GM12892 (cell line): ENCODE results near the gene TTYH2.

Experiments
- DNase-seq: peaks from one replicate; pipeline ENCODE4 v3.0.0; 2011; ENCODE audit not compliant: insufficient read length
- FAIRE-seq: peaks from 2 replicates; lab custom pipeline; 2011; peaks lifted over from hg19 to GRCh38; lab: Jason Lieb, UNC
- POLR2A ChIP-seq: IDR thresholded peaks from 2 replicates; pipeline ENCODE4 v1.6.1; 2011; ENCODE audit warnings: low read depth, low read length, control low read depth
- POLR2AphosphoS5 ChIP-seq: IDR thresholded peaks from 2 replicates; pipeline ENCODE4 v1.6.1; 2011; ENCODE audit warnings: low read depth, low read length, control low read depth
- TAF1 ChIP-seq: IDR thresholded peaks from 2 replicates; pipeline ENCODE4 v1.6.1; 2011; ENCODE audit warnings: low read depth, mild to moderate bottlenecking, control low read depth, low read length, borderline replicate concordance

The TTYH2 gene

DNA sequence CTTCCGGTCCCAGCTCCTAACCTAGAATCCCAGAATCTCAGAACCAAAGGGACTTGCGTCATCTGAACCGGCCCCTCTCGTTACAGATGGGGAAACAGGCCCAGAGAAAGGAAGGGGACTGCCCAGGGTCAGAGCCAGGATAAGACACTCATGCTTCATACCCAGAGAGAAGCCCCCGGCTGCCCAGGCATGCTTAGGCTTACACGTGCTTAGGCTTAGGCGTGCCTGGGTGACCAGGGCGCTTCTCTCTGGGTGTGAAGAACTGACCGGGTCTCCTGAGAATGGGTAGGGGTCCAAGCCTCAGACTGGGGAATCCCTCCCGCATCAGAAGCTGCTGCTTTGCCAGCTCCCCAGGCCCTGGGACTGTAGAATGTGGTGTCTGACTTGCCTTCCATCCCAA is 30.8 kb downstream of the TTYH2 start:
- FAIRE-seq (no peak), DNase-seq (no peak)
- TF ChIP-seq POLR2A = no peak
- TF ChIP-seq TAF1 = no peak
- TF ChIP-seq POLR2AphosphoS5 = no peak

DNA sequence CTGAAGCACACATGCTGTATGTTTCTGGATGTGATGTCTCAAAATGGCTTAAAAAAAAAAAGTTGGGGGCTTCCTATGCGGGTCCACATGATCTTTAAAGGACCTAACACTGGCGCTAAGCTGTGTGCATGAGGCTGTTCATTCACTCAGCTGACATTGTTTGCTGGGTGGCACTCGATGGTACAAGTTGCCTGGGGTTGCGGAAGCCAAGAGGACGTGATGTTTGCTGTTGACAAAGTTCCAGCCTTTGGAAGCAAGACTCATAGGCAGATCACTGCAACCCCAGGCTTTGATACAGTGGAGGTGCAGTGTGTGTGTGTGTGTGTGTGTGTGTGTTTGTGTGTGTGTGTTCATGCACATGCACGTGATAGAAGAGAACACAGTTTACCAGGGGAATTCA is 31.2 kb downstream of the TTYH2 start:
- TF ChIP-seq POLR2A (no peak), TAF1 (no peak), POLR2AphosphoS5 (no peak)
- DNase-seq = no peak
- FAIRE-seq = no peak

DNA sequence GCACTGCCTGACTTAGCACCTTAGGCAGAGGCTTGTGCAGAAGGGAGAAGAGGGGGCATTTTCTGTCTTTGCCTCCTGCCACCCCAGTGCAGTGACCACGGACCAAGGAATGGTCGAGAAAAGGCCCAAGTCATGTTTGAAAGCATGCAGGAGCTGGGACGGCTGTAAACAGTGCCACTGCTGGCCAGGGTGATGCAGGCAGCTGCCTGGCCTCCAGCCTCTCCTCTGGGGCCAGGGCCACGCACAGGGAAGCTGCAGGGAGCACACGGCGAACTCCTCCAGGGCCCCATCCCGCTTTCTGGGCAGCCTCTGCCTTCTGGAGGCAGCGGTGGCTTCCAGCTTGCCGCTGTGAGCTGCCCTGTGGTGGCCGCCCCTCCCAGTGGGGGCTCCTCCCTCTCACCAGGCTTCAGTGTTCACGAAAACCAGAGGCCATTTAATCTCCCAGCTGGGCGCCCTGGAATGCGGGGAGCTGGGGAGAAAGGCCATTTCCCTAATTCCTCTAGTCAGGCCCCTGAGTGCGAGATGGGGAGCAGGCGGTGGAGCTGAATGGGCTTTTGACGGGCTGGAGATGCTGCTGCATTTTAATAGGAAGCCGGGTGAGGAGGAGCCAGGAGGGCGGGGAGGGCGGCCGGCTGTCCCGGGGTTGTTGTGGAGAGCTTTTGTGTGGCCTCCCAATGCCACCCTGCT is 31.9 kb downstream of the TTYH2 start:
- FAIRE-seq = no peak
- TF ChIP-seq TAF1 = no peak
- TF ChIP-seq POLR2A = no peak
- TF ChIP-seq POLR2AphosphoS5 = no peak
- no peak for DNase-seq

DNA sequence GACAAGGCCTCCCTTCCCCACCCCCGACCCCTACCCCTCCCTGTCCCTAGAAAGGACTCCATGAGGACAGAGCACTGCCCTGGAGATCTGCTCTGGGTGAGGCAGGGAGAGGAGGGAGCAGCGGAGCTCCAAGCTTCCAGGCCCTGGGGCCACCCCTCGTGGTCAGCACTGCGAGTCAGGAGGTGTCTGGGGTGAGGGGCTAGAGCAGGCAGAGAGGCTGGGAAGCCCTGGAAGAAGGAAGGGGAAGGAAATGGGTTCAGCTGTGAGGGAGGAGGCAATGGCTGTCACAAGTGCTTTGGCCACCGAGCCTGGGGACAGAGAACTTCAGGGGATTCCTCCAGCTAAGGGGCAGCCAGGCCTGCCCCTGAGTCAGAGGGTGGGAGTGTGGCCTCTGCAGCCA is 32.5 kb downstream of the TTYH2 start:
- no peak for FAIRE-seq
- TF ChIP-seq POLR2AphosphoS5 (no peak), TAF1 (no peak), POLR2A (no peak)
- DNase-seq = no peak

DNA sequence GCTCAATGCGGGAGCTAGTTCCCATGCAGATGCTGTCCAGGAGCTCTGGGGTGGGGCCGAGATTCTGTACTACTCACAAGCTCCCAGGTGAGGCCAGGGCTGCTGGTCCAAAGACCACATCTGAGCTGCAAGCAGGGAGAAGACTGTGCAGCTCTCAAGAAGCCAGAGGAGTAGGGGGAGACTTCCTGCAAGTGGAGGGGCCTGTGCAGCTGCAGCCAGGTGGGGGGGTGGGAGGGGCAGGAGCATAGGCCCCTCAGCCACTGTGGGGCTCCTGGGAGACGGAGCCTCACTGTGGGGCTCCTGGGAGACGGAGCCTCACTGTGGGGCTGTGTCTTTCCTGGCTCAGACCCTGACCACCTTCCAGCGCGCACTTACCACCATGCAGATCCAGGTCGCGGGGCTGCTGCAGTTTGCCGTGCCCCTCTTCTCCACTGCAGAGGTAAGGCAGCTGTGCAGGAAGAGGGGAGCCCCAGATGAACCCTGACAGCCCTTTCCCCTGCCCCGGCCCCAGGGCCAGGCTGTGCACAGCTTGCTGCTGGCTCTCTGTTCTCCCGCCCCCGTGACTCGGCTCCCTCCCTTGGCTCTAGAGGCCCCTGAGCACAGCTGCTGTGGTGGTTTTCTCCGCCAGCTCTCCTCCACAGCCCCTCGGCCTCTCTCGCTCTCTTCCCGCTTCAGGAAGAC is 36.4 kb downstream of the TTYH2 start:
- no peak for DNase-seq
- no peak for FAIRE-seq
- TF ChIP-seq TAF1 (no peak), POLR2A (no peak), POLR2AphosphoS5 (no peak)

DNA sequence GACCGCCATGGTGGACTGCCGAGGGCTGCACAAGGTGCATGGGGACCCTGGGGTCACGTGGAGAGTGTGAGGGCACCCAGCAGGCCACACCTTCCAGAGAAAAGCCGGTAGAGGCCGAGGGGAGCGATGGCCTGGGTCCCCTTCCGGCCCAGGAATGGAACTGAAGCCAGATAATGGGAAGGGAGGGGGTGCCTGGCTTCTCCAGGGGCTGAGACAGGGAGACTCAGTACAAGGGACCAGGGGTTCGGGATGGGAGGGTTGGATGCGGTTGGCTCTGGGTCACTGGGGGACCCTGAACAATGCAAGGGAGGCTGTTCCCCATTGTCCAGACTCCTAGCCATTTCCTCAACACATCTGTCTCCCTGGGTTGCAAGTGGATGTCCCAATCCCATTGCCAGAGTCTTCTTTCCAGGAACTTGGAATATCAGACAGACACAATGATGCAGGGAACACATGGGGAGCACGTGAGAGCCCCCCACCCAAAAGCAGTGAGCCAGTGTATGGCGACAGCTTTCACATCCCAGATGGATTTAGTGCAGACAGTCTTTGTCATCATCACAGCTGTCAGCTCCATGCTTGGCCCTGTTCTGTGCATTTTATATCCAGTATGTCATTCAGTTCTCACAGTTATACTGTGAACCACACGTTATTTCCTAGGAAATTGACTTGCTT is 37.1 kb downstream of the TTYH2 start:
- DNase-seq = no peak
- no peak for FAIRE-seq
- no peak for TF ChIP-seq TAF1
- TF ChIP-seq POLR2A = no peak
- TF ChIP-seq POLR2AphosphoS5 = no peak

DNA sequence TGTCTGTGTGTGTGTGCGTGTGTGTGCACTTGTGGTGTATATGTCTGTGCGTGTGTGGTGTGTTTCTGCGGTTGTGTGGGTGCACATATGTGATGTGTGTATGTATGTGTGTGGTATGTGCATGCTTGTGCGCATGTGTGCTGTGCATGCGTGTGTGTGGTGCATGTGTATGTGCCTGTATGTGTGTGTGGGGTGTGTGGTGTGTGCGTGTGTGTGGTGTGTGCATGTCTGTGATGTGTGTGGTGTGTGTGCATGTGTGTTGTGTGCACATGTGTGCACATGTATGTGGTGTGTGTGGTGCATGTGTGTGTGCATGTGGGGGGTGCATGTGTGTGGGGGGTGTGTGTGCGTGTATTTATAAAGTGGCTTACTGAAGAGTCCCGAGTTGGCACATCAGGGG is 37.7 kb downstream of the TTYH2 start:
- no peak for DNase-seq
- TF ChIP-seq POLR2AphosphoS5 (no peak), POLR2A (no peak), TAF1 (no peak)
- no peak for FAIRE-seq

DNA sequence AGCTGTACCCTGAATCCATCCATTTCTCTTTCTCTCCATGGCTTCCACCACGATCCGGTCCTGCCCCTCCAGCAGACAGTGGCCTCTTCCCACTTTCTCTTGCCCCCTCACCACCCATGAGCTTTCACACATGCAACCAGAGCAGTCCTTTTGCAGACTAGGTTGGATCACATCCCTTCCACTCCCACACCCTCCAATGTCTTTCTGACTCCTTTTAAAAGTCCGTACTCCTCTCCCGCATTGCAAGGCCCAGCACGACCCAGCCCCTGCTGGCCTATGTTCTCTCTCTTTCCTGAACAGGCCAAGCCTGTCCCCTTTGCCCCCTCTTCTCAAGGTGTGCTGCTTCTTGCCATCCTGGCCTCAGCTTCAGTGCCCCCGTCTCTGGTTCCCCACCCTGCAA is 38.2 kb downstream of the TTYH2 start:
- DNase-seq (no peak), FAIRE-seq (no peak)
- TF ChIP-seq TAF1 = no peak
- no peak for TF ChIP-seq POLR2AphosphoS5
- TF ChIP-seq POLR2A = no peak

DNA sequence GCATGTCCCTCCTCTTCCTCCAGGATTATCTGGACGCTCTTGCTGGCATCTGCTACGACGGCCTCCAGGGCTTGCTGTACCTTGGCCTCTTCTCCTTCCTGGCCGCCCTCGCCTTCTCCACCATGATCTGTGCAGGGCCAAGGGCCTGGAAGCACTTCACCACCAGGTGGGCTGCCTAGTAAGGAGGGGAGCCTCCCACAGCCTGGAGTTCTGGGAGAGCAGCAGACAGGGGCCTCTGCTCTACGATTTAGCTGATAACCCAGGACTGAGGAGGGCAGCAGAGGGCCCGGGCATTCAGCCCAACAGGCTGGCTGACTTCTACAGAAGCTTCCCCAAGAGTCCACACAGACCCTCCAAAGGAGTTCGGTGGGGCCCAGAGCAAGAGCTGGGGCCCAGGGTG is 38.8 kb downstream of the TTYH2 start:
- TF ChIP-seq POLR2AphosphoS5 = no peak
- FAIRE-seq (no peak), DNase-seq (no peak)

DNA sequence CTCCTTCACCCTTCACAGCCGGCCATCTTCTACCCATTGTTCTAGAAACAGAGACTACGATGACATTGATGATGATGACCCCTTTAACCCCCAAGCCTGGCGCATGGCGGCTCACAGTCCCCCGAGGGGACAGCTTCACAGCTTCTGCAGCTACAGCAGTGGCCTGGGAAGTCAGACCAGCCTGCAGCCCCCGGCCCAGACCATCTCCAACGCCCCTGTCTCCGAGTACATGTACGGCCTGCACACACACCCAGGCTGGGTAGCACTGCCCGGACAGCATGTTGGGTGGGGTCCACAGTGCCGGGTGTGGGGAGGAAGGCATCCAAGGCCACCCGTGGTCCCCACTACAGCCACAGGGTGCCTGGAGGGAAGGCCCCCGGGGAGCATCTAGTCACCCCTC is 39.7 kb downstream of the TTYH2 start:
- no peak for DNase-seq
- FAIRE-seq = no peak
- no peak for TF ChIP-seq TAF1
- no peak for TF ChIP-seq POLR2AphosphoS5
- no peak for TF ChIP-seq POLR2A

DNA sequence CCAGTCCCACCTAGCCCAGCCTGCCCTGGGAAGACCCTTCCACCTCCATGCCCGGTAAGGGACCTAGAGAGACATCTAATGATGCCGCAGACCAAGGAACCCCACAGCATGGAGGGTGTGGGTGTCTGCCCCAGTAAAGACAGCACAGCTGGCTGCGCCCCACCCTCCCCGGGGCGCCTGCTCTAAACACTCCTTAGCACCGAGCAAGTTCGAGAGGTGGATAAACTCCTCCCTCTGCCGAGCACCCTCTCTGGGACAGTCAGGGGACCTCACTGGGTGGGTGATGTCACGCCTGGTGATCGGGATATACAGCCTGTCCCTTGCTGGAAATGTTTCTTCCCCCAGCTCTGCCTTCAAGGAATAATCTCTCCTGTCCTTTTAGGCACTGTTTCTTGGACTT is 43.9 kb downstream of the TTYH2 start:
- DNase-seq (no peak), FAIRE-seq (no peak)
- no peak for TF ChIP-seq TAF1
- no peak for TF ChIP-seq POLR2A
- TF ChIP-seq POLR2AphosphoS5 = no peak

DNA sequence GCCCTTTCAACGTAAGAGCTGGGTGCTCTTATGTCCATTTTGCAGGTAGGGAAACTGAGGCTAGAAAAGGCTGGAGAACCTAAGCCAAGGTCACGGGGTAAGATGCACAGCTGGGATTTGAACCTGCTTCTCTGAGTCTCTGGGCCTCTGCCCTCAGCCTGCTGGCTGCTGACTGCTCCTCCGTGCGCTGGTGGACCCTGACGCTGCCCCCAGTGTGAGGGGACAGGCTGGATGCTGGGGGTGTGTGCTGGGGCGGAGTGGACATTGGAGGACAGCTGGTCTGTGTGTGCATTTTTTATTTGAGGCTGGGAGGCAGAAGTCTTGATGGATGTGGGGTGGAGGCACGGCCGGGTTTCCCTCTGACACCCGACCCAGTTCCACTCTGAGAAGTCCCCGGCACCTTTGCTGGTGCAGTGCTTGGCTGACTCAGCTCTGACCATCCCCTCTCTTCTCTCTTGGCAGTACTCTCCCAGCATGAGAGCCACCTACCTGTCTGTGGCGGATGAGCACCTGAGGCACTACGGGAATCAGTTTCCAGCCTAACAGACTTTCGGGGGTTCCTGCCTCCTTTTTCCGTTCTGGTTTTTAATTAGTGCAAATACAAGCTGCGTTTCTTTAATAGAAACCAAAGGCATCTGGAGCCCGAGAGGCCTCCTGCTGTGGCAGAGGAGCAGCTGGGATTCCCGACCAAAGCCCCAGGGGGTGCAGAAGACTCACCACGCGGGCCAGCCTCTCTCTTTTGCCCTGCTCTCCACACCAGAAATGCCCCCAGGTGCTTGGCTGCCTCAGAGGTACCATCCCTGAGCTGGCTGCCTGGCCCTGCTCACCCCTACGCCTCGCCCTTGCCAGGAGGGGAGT is 46.5 kb downstream of the TTYH2 start:
- TF ChIP-seq POLR2AphosphoS5 (no peak), TAF1 (no peak), POLR2A (no peak)
- FAIRE-seq (no peak), DNase-seq (no peak)

DNA sequence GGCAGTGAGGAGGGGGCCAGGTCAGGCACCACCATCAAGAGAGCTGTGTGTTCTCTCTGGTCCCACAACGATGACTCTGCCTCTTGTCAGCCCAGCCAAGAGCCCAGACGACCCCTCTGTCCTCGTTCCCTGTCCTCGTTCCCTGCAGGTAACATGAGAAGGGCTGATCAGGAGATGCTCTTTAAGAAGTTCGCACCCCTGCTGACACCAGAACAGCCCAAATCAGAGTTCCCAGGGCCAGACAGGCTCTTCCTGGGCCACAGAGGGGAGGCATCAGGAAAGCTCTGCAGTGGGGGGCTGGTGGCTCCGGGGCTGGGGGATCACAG is 47.1 kb downstream of the TTYH2 start:
- no peak for TF ChIP-seq POLR2AphosphoS5
- no peak for TF ChIP-seq POLR2A
- TF ChIP-seq TAF1 = no peak
- DNase-seq (no peak), FAIRE-seq (no peak)
